GM18507 (cell line): ENCODE results near the gene COMTD1.
A peak's percentile ranks its signal among the peaks of the same experiment; 100 is the strongest.
"Not testable (repeated sequence)": the region's sequence is repeated elsewhere in the genome, so short reads cannot be mapped to it uniquely, and the experiment has no call there.

ENCODE experiments used
- DNase-seq: peaks from one replicate; pipeline ENCODE4 v3.0.0; 2011; ENCODE audit warnings: low read depth; ENCODE audit not compliant: insufficient read length; ENCODE audit errors: extremely low spot score
- FAIRE-seq: peaks from 2 replicates; lab custom pipeline; 2011; peaks lifted over from hg19 to GRCh38; lab: Jason Lieb, UNC

The COMTD1 gene

DNA sequence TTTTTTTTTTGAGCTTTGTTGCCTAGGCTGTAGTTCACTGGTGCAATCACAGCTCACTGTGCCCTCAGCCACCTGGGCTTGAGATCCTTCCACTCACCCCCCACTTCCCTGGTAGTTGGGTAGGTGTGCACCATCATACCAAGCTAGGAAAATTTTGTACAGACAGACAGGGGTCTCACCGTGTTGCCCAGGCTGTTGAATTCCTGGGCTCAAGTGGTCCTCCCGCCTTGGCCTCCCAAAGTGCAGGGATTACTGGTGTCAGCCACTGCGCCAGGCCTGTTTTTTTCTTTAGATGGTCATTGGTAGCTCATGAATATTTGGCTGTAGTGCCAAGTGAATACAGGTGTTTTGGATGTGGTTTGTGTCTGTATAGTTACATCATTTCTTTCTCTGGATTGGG is 7.5 kb downstream of the COMTD1 start:
- DNase-seq (no peak), FAIRE-seq (no peak)

DNA sequence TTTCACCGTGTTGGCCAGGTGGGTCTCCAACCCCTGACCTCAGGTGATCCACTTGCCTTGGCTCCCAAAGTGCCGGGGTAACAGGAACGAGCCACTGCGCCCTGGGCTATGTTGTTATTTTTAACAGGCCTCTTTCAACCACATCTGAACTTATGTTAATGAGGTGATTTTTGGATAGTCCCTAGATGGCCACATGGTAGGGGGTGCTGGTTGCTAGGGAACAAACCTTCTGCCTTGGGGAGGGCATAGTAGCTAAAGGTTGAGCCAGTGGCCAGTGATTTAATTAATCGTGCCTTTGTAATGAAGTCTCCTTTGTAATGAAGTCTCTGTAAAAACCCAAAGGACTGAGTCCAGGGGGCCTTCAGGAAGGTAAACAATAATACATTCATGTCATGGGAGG is 9.1 kb downstream of the COMTD1 start:
- DNase-seq (no peak), FAIRE-seq (no peak)

DNA sequence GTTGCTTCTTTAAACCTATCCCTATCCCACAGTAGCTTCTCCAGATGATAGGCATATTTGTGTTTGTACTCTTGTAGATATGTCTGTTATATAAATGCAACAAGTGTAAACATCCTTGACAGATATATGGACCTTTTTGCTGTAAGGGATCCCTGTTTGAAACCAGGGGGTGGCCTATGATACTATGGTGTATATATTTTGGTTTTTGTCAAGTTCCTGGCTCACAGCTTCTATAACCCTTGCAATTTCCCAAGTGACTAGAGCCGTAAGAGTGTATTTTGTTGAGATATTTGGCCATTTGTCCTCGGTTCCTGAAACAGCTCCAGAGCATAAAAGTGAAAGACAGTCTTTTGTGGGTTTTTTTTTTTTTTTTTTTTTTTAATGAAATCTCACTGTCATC is 9.7 kb downstream of the COMTD1 start:
- FAIRE-seq (no peak), DNase-seq (no peak)

DNA sequence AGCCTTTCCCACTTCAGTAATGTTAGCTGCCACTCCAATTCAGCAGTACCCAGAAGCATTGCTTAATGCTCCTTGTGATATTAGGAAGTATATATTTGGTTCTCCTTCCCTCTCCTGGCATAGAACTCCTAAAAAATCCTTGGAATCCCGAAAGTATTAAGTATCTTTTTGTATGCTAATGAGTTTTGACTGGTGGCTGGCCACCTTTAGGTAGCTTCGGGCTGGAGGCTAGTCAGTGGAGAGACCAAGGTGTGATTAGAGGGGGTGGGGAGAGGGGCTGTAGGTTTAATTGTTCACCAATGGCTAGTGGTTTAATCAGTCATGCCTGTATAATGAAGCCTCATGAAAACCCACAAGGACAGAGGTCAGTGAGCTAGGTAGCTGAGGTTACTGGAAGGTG is 12.2 kb downstream of the COMTD1 start:
- FAIRE-seq (no peak), DNase-seq (no peak)

DNA sequence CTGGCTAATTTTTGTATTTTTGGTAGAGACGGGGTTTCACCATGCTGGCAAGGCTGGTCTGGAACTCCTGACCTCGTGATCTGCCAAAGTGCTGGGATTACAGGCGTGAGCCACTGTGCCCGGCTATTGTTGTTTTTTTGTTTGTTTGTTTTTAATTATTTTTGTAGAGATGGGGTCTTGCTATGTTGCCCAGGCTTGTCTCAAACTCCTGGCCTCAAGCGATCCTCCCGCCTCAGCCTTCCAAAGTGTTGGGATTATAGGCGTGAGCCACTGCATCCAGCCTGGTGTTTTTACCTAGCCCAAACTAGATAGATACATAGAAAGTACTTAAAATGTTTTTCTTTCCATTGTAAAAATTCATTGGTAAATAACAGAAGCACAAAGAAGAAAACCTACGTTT is 14.3 kb downstream of the COMTD1 start:
- not testable (repeated sequence) for DNase-seq, FAIRE-seq

DNA sequence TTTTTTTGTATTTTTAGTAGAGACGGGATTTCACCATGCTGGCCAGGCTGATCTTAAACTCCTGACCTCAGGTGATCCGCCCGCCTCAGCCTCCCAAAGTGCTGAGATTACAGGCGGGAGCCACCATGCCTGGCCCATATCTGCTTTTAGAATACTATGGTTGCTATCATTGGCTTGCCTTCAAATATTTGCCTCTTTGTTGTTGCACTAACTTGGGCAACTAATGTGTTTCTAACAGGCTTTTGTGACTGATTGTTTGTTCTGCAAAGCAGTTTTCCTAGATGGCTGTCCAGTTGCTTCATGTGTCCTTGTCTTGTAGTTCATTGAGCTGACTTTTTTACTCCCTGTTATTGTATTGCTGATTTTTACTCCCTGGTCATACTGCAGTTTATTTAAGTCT is 15.5 kb downstream of the COMTD1 start:
- no peak for FAIRE-seq
- no peak for DNase-seq

DNA sequence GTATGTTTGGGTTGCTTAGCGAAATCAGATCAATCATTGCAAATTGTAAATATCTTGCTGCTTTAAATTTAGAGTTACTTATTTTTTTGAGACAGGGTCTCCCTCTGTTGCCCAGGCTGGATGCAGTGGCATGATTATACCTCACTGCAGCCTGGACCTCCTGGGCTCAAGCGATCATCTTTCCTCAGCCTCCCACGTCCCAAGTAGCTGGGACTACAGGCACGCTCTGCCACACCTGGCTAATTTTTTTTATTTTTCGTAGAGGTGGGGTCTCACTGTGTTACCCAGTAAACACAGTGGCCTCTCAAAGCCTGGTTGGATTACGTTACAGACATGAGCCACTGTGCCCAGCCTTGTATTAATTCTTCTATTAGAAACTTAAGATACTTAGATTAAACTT is 23.4 kb downstream of the COMTD1 start:
- no peak for FAIRE-seq
- DNase-seq: no peak

DNA sequence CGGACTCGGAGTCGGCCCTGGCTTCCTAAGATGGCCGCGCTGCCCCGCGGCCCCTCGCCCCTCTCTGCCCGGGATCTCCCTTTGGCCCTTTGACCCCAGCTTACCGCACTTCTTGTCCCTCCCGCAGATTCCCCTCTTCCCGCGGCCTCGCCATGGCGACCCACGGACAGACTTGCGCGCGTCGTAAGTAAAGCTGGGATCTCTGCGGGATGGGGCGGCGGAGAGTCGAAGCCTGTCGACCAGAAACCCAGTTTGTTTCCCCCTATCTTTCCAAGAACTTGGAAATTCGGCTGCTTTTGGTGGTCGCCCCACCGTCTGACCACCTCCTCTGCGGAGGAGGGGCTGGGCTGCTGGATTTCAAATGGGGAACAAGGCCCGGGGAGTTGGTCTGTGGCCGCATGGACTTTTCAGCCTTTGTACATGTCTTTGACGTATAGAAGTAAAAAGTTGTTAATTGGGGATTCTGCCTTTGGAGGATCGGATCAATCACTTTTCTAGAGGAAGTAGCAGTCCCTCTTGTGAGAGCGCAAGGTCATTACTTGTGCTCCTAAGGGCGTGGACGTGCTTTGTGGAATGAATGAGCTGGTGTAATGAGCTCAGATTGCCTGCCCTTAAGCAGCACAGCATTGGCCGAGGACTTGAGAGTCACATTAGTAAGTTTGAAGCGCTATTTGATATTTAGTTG is 24.6 kb downstream of the COMTD1 start:
- no peak for DNase-seq

DNA sequence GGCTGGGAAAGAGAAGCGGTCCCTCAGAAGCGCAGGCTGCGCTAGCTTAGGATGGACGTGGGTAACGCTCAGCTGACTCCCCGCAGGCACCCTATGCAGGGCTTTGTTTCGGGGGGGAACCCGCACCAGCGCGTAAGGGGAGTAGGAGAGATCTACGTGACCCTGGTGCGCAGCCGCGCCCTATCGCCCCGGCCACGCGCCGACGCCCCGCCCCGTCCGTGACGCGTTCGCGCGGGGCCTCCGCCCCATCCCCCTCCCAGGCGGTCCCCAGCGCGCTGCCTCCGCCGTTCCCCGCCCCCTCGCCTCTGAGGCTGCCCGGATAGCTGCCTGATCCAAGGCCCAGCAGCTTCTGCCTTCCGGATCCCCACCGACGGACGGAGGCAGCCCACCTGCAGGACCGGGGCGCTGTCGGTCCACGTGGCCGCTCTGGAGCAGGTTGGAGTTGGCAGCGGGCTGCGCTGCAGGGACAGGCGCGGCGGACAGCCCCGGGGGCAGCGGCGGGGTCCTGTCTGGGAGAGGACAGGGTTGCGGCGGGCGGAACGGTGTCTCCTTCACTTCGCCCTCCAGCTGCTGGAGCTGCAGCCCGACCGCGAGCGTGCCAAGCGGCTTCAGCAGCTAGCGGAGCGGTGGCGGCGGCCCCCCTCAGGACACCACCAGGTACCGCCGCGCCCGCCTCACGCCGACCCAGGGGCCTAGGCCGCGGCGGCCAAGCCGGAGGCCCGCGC is 25.3 kb downstream of the COMTD1 start, which contains the start of gene VDAC2:
Gene VDAC2, plus strand, starts transcription at position 515 of the 725 bp plus-strand sequence. CDS start 363 bp downstream, outside the sequence.
- peak; percentile 96 for FAIRE-seq
- DNase-seq: peak; percentile 91

More for the DNA sequence above, 24.6 kb downstream of the COMTD1 start:
- FAIRE-seq: no peak

DNA sequence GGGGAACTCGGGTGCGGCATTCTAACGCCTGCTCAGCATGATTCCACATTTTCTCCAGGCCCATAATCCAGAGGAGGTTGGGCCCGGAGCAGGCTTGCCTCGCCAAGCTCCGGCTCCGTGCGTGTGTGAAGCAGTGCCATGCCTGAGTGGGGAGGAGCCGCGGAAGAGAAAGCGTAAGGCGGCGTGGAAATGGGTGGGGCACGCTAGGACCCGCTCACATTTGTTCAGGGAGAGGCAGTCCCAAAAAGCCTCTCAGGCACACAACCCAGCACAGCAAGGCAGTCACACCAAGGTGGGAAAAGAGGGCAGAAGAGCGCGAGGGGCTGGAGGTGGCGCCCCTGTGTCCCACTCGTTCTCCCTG is 25.9 kb downstream of the COMTD1 start:
- no peak for FAIRE-seq

DNA sequence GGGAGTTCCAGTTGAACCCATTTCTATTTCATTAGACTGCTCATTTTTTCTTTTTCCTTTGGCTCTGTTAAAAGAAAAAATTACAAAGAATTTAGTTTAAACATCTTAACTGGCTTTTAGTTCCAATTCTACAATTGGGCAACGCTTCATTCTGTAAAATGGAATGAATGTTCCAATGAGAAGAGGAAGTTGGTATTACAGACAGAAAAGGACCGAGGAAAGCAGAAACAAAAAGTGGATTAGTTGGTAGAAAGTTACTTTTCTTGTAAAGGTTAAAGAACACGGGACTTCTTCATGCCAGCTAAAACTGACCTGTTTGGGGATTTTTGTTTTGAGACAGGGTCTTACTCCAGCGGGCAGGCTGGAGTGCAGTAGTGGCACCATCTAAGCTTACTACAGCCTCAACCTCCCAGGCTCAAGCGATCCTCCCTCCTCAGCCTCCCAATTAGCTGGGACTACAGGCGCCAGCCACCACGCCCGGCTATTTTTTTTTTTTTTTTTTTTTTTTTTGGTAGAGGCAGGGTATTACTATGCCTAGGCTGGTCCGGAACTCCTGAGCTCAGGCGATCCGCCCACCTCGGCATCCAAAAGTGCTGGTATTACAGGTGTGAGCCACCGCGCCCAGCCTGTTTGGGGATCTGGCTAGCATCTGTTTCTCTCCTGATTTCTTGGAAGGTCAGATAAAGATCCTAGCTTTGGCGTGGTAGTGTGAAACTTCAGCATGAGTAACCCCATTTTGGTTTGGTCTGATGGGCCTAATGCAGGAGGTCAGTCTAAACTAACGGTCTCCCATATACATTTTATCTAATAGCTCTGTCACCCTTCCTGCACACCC is 26.5 kb downstream of the COMTD1 start:
- FAIRE-seq: no peak
- no peak for DNase-seq

More for the DNA sequence above, 25.9 kb downstream of the COMTD1 start:
- DNase-seq: peak; percentile 32

DNA sequence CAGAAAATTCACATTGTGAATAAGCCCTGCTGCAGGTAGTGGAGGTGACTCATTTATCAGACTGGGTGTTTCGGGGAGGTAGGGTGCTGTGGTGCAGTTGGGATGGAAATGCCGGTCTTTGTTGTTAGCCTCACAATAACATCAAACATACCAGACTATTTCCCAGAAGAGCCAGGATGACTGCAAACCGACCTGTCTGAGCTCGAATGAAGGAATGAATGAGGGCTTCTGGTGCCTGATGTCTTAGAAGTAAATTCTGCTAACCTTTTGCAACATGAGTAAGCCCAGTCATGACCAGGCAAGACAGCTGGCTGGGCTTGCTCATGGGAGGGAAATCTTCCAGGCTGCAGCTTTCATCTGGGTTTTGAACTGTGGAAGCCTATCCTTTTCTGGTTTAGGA is 27.6 kb downstream of the COMTD1 start:
- FAIRE-seq (no peak), DNase-seq (no peak)

DNA sequence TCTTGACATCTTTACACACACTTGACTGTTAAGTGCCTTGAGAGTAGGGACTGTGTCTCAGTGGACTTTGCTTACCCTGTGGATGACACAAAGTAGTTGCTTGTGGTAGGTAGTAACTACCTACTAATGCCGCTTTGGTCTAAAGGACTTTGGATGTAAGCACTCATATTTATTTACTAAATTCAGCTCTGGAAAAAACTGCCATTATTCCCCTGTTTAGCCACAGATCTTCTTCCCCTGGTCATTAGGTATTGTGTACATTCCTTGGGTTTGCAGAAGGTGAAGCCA is 28.0 kb downstream of the COMTD1 start:
- DNase-seq: no peak
- FAIRE-seq: no peak

DNA sequence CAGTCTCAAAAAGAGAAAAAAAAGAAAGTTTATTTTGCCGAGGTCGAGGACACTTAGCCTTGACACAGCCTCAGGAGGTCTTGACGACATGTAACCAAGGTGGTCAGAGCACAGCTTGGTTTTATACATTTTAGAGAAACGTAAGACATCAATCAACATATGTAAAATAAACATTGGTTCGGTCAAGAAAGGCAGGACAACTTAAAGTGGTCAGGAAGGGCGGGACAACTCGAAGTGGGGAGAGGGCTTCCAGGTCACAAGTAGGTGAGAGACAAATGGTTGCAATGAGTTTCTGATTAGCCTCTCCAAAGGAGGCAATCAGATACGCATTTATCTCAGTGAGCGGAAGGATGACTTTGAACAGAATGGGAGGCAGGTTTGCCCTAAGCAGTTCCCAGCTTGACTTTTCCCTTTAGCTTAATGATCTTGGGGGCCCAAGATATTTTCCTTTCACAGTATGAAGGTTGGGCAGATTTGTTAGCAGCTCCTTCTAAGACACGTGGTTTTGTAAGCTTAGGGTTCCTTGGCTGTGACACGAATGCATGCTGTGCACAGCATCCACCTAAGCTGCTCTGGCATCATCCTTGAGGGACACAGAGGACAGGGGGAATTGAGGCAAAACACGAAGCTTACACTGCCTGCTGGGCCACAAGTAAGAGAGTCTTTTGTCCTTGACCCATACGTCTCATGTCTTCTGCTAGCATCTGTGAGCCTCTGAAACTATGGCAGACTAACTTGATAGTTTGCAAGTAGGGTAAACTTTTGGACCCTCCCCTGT is 28.5 kb downstream of the COMTD1 start:
- no peak for FAIRE-seq
- DNase-seq: no peak

DNA sequence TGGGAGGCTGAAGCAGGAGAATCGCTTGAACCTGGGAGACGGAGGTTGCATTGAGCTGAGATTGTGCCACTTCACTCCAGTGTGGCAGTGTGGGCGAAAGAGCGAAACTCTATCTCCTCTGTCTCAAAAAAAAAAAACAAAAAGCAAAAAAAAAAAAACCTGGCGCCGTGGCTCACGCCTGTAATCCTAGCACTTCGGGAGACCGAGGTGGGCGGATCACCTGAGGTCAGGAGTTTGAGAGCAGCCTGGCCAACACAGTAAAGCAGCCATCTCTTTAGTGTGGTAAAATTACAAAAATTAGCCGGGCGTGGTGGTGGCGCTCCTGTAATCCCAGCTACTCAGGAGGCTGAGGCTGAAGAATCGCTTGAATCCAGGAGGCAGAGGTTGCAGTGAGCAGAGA is 29.1 kb downstream of the COMTD1 start:
- DNase-seq, FAIRE-seq: not testable (repeated sequence)

DNA sequence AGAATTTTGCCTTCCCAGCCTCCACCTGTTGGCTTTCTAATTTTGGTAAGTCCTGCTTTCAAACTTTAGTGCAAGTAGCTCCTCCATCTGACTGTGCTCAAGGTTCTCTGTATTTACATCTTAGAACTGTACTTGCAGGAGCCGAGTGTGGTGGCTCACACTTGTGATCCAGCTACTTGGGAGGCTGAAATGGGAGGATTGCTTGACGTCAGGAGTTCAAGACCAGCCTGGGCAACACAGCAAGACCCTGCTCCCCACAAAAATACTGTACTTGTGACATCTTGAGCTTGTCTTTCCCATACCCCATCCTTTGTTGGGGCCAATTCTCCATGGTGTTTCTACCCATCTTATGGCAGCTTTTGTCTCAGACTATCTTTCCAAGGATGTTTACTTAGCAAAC is 29.8 kb downstream of the COMTD1 start:
- FAIRE-seq: no peak
- no peak for DNase-seq

DNA sequence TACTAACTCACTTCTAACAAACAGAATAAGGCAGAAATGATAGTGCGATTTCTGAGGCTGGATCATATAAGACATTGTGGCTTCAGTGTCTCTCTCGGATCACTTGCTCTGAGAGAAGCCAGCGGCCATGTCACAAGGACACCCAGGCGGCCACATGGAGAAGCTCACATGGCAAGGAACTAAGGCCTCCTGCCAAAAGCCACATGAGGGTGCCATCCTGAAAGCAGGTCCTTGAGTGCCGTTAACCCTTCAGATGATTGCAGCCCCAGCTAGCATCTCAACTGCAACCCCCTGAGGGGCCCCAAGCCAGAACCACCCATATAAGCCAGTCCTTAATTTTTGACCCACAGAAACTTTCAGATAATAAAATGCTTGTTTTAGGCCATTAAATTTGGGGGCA is 32.0 kb downstream of the COMTD1 start:
- DNase-seq: no peak
- FAIRE-seq: no peak

DNA sequence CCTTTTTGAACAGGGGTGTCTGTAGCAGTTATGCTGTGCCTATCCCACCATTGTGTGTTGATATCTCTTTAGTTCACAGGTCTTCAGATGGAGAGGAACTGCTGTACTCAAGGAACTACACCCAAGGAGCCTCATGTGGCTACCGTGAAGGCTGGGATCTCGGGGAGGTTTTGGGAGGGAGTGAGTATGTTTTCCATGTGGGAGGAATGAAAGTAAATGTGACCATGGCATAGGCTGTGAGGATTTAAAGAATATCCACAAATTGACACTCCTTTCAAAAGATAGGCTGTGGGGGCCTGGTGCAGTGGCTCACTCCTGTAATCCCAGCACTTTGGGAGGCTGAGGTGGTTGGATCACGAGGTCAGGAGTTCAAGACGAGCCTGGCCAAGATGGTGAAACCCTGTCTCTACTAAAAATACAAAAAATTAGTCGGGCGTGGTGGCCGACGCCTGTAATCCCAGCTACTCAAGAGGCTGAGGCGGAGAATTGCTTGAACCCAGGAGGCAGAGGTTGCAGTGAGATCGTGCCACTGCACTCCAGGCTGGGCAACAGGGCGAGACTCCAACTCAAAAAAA is 32.6 kb downstream of the COMTD1 start:
- DNase-seq, FAIRE-seq: not testable (repeated sequence)

DNA sequence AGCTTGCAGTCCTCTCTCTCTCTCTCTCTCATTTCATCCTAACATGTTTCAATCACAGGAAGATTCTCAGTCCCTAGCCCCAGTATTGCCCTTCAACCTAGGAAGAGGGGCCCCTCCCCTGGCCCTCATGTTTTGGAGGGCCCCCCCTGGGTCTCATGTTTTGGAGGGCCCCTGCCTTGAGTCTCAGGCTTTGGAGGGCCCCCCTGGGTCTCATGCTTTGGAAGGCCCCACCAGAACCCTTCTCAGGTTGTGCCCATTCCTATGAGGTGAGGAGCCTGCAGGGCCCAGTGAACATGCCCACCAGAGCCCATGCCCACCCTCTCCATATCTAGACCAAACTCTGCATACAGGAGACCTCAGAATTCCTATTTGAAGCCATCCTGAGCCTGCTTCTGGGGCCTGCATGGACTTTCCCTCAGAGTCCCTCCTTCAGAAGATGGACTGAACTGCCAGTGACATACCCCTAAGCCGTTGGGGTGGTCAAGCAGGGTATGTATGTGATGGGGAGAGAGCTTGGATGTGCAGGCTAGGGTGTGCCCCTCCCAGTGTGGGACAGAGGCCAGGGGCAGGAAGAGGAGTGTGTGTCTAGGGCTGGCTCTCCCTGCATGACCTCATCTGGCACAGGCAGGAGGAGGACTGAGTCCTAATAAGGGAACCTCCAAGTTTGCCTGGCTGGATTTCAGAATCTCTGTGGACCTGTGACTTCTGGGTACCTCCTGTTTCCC is 33.3 kb downstream of the COMTD1 start:
- no peak for FAIRE-seq
- DNase-seq: no peak
